PC-9 (cell line): ENCODE results near the gene NVL. TPM values are rescaled to one million over a fixed set of nuclear protein-coding genes. Genes with fewer than 3 reads are reported as not detected.
A peak's percentile ranks its signal among the peaks of the same experiment; 100 is the strongest.

Source experiments
- Bru-seq: library from RNA; stranded (reverse); fragments of 400-500 nt; gene quantifications from one replicate; lab custom pipeline; 2021; lab: Mats Ljungman, UMichigan
- BruChase-seq, 2 experiments: library from RNA; stranded (reverse); fragments of 400-500 nt; gene quantifications; one replicate each; lab custom pipeline; 2021; lab: Mats Ljungman, UMichigan
- BruUV-seq: library from RNA; stranded (reverse); fragments of 400-500 nt; replicated peaks from 2 replicates; lab custom pipeline; 2021; lab: Mats Ljungman, UMichigan
- CTCF ChIA-PET: fragments of 300-600 bp; sonication (Branson Sonifier 250); formaldehyde crosslinking; loops from one replicate; lab custom pipeline; 2022; ENCODE audit warnings: antibody characterized with exemption; lab: Charles Lee
- POLR2A ChIA-PET: fragments of 300-600 bp; sonication (Branson Sonifier 250); formaldehyde crosslinking; loops from one replicate; lab custom pipeline; 2022; ENCODE audit warnings: antibody characterized with exemption; ENCODE audit not compliant: unreplicated experiment; lab: Charles Lee
- DNase-seq, 2 experiments: peaks; one replicate each; pipeline versions ENCODE4 v3.0.0 to v3.0.0-alpha.2; 2015 to 2022; ENCODE audit warnings: mixed read lengths in 1 of 2
- H2AFZ ChIP-seq: fragments of 200-600 bp; sonication (generic); 2 replicates; pipeline ENCODE4 v1.8.1; 2017; ENCODE audit warnings: antibody characterized with exemption
- H3F3A ChIP-seq: fragments of 200-600 bp; sonication (generic); 2 replicates; pipeline ENCODE4 v1.8.1; 2017; ENCODE audit warnings: antibody characterized with exemption, mild to moderate bottlenecking, low read depth; ENCODE audit not compliant: insufficient read depth
- H3K27ac ChIP-seq: fragments of 200-600 bp; sonication (generic); 2 replicates; pipeline ENCODE4 v1.6.1; 2016; ENCODE audit warnings: mixed run types
- H3K27me3 ChIP-seq: fragments of 200-600 bp; sonication (generic); 2 replicates; pipeline ENCODE4 v1.6.1; 2016; ENCODE audit warnings: low read depth, mixed run types; ENCODE audit not compliant: insufficient read depth
- H3K36me3 ChIP-seq: fragments of 200-600 bp; sonication (generic); 2 replicates; pipeline ENCODE4 v1.6.1; 2016; ENCODE audit warnings: low read depth, mixed run types
- H3K4me1 ChIP-seq: fragments of 200-600 bp; sonication (generic); replicated peaks from 2 replicates; pipeline ENCODE4 v1.6.1; 2016; ENCODE audit warnings: mixed run types; ENCODE audit not compliant: insufficient read depth
- H3K4me2 ChIP-seq: fragments of 200-600 bp; sonication (generic); 2 replicates; pipeline ENCODE4 v1.6.1; 2017; ENCODE audit warnings: mixed run types
- H3K4me3 ChIP-seq: fragments of 200-600 bp; sonication (generic); 2 replicates; pipeline ENCODE4 v1.6.1; 2016; ENCODE audit warnings: mixed run types
- H3K79me2 ChIP-seq: fragments of 200-600 bp; sonication (generic); 2 replicates; pipeline ENCODE4 v1.6.1; 2017; ENCODE audit warnings: low read depth, mixed run types
- H3K9me2 ChIP-seq: fragments of 200-600 bp; sonication (generic); 2 replicates; pipeline ENCODE4 v1.8.1; 2017; ENCODE audit warnings: mild to moderate bottlenecking; ENCODE audit not compliant: insufficient read depth
- H3K9me3 ChIP-seq: fragments of 200-600 bp; sonication (generic); 2 replicates; pipeline ENCODE4 v1.8.1; 2016; ENCODE audit warnings: low read depth; ENCODE audit not compliant: insufficient read depth
- H4K20me1 ChIP-seq: fragments of 200-600 bp; sonication (generic); 2 replicates; pipeline ENCODE4 v1.8.1; 2017; ENCODE audit not compliant: insufficient read depth
- CTCF ChIP-seq: fragments of 200-600 bp; sonication (generic); conservative IDR thresholded peaks from 2 replicates; pipeline ENCODE4 v1.6.1; 2017; ENCODE audit warnings: mixed run types, antibody characterized with exemption, mild to moderate bottlenecking, moderate library complexity
- EZH2 ChIP-seq: fragments of 200-600 bp; sonication (generic); IDR thresholded peaks from 2 replicates; pipeline ENCODE4 v1.8.0; 2017; ENCODE audit warnings: antibody characterized with exemption, low read depth
- intact Hi-C: fragments of 100-400 bp; cut with micrococcal nuclease; formaldehyde crosslinking; loops from one replicate; pipeline ENCODE4 v1.10.0; 2022; ENCODE audit not compliant: unreplicated experiment
- long read RNA-seq: library from polyadenylated mRNA; stranded (forward); transcript quantifications from one replicate; pipeline ENCODE4 v2.0.0, GENCODE V29; 2022
- total RNA-seq: library from RNA; stranded (reverse); gene quantifications from 2 replicates; pipeline ENCODE4 v1.2.3, GENCODE V29; 2021

The NVL gene
- total RNA-seq (27.3 and 36.1 TPM in 2 replicates), Bru-seq, nascent RNA (percentile 83 among the genes with signal in this experiment), BruChase-seq, experiment 1, labeled RNA remaining after a 2-hour chase (percentile 76 among the genes with signal in this experiment), BruChase-seq, experiment 2, labeled RNA remaining after a 6-hour chase (percentile 71 among the genes with signal in this experiment)
- long read RNA-seq, transcript NVL-201 (23 exons, 3,123 nt) = major isoform, 24 of 54 reads
- long read RNA-seq, partial matches to known transcripts = 5 of 54 reads
- long read RNA-seq, other reads (novel, unspliced or antisense) = 17 of 54 reads

GRCh38 chr1:224329842-224330753, at the start of gene NVL:
NVL (minus strand) TSS chr1:224330172; CDS start chr1:224330127, 45 bp downstream.
- DNase-seq = peak; percentile 84 to 91
- Histone ChIP-seq H3K36me3 (0 out of 2 replicates have a peak, but pooled peaks cover 6% of the 10 kb centered on the region), H4K20me1 (no peaks in the 10 kb centered on the region), H3K27me3 (no peaks in the 10 kb centered on the region), H3K9me3 (no peaks in the 10 kb centered on the region), H3F3A (peaks cover 14% of the 10 kb centered on the region), H3K27ac (peak within 1 kb of the TSS; percentile 78), H3K79me2 (peaks cover 38% of the 10 kb centered on the region), H2AFZ (peak within 1 kb of the TSS; percentile 91), H3K4me2 (peak within 1 kb of the TSS; percentile 88), H3K4me3 (peak within 1 kb of the TSS; percentile 87), H3K4me1 (peaks cover 16% of the 10 kb centered on the region), H3K9me2 (no peaks in the 10 kb centered on the region)
- POLR2A ChIA-PET = interaction anchor here (0.5 to 1.0 kb wide), 10 partner anchors 163 to 1095 kb away, joined by 3 to 7 read pairs (median 5); no protein-coding TSS in a partner anchor
- TF ChIP-seq CTCF (no peak), EZH2 (no peak)
- intact Hi-C loops = loop anchor here (1.0 to 10.0 kb wide), 5 partner anchors 26 to 1195 kb away; partner anchors contain the start of gene CNIH4
- CTCF ChIA-PET = interaction anchor here (0.6 to 0.7 kb wide), 2 partner anchors 32 to 152 kb away, joined by 4 read pairs; no protein-coding TSS in a partner anchor
- no TSS peak for BruUV-seq

- Histone ChIP-seq H3K9me3 (no peaks in the 10 kb centered on the region), H2AFZ (no peak overlapping the region), H3K9me2 (no peaks in the 10 kb centered on the region), H3K4me2 (no peak overlapping the region), H3K79me2 (no peaks in the 10 kb centered on the region), H3K27me3 (no peaks in the 10 kb centered on the region), H3F3A (peaks cover 47% of the 10 kb centered on the region), H3K27ac (no peak overlapping the region), H3K4me1 (peaks cover 18% of the 10 kb centered on the region), H4K20me1 (no peaks in the 10 kb centered on the region; the same call in 1 of the 2 replicates), H3K4me3 (no peak overlapping the region), H3K36me3 (peaks cover 14% of the 10 kb centered on the region; the same call in 1 of the 2 replicates)
- intact Hi-C loops = no loop called here
- BruUV-seq = no TSS peak
- DNase-seq = no peak
- CTCF ChIA-PET = no interaction called here
- TF ChIP-seq EZH2 (no peak), CTCF (no peak)
- POLR2A ChIA-PET = interaction anchor here (0.6 kb wide), 1 partner anchor 22 kb away, joined by 4 read pairs; no protein-coding TSS in a partner anchor
These were observed 49.1 kb upstream of the NVL start for GRCh38 chr1:224378855-224379631.
